GM23338 (cell line): ENCODE measurements around the gene FHAD1. TPM values are rescaled to one million over a fixed set of nuclear protein-coding genes. Genes with fewer than 3 reads are reported as not detected.

Source experiments
- ATAC-seq: fragments of 200-7000 bp; cut with Tn5 transposase; 3 replicates; pipeline ENCODE4 v1.9.1; 2020
- DNase-seq: peaks from one replicate; pipeline ENCODE4 v3.0.0-alpha.2; 2015; ENCODE audit warnings: low spot score
- H2AFZ ChIP-seq: fragments of 200-600 bp; sonication (generic); 2 replicates; pipeline ENCODE4 v1.8.0; 2016; ENCODE audit warnings: antibody characterized with exemption, mild to moderate bottlenecking, moderate library complexity
- H3F3A ChIP-seq: fragments of 200-600 bp; sonication (generic); replicated peaks from 2 replicates; pipeline ENCODE4 v1.8.0; 2017; ENCODE audit warnings: antibody characterized with exemption, mixed run types, low read depth
- H3K27ac ChIP-seq: fragments of 200-600 bp; sonication (generic); 2 replicates; pipeline ENCODE4 v1.6.1; 2016; ENCODE audit warnings: low read depth
- H3K27me3 ChIP-seq: fragments of 200-600 bp; sonication (generic); 2 replicates; pipeline ENCODE4 v1.8.0; 2016; ENCODE audit warnings: mild to moderate bottlenecking, mixed run types, moderate library complexity; ENCODE audit not compliant: insufficient read depth
- H3K36me3 ChIP-seq: fragments of 200-600 bp; sonication (generic); 2 replicates; pipeline ENCODE4 v1.8.0; 2016; ENCODE audit warnings: mild to moderate bottlenecking; ENCODE audit not compliant: insufficient read depth
- H3K4me1 ChIP-seq: fragments of 200-600 bp; sonication (generic); 2 replicates; pipeline ENCODE4 v1.8.0; 2016; ENCODE audit warnings: mild to moderate bottlenecking, moderate library complexity; ENCODE audit not compliant: insufficient read depth
- H3K4me2 ChIP-seq: fragments of 200-600 bp; sonication (generic); 2 replicates; pipeline ENCODE4 v1.7.1; 2017; ENCODE audit warnings: mixed run types
- H3K4me3 ChIP-seq: fragments of 200-600 bp; sonication (generic); 2 replicates; pipeline ENCODE4 v1.6.1; 2016; ENCODE audit warnings: mixed run types
- H3K79me2 ChIP-seq: fragments of 200-600 bp; sonication (generic); replicated peaks from 2 replicates; pipeline ENCODE4 v1.8.0; 2017; ENCODE audit warnings: mild to moderate bottlenecking; ENCODE audit not compliant: insufficient read depth
- H3K9me2 ChIP-seq: fragments of 200-600 bp; sonication (generic); 2 replicates; pipeline ENCODE4 v1.8.0; 2017; ENCODE audit not compliant: insufficient read depth
- H4K20me1 ChIP-seq: fragments of 200-600 bp; sonication (generic); replicated peaks from 2 replicates; pipeline ENCODE4 v1.8.0; 2017; ENCODE audit warnings: mild to moderate bottlenecking; ENCODE audit not compliant: insufficient read depth
- H3K27ac Mint-ChIP-seq: 2 replicates; pipeline ENCODE4 v1.8.0; 2020; ENCODE audit warnings: inconsistent platforms, mild to moderate bottlenecking, moderate library complexity, mixed read lengths
- H3K27me3 Mint-ChIP-seq: 3 replicates; pipeline ENCODE4 v1.8.0; 2022; ENCODE audit warnings: low read depth, mild to moderate bottlenecking, moderate library complexity, mixed read lengths, inconsistent platforms; ENCODE audit not compliant: insufficient read depth, poor library complexity
- H3K36me3 Mint-ChIP-seq: 3 replicates; pipeline ENCODE4 v1.8.0; 2021; ENCODE audit warnings: low read depth, mild to moderate bottlenecking, inconsistent platforms, moderate library complexity, mixed read lengths
- H3K4me1 Mint-ChIP-seq: 3 replicates; pipeline ENCODE4 v1.8.0; 2020; ENCODE audit warnings: mild to moderate bottlenecking, inconsistent platforms, mixed read lengths
- H3K4me3 Mint-ChIP-seq: 3 replicates; pipeline ENCODE4 v1.8.0; 2021; ENCODE audit warnings: moderate library complexity, mild to moderate bottlenecking, inconsistent platforms, mixed read lengths
- H3K9me3 Mint-ChIP-seq: 3 replicates; pipeline ENCODE4 v1.8.0; 2020; ENCODE audit warnings: moderate library complexity, mild to moderate bottlenecking, inconsistent platforms, mixed read lengths
- CREB1 ChIP-seq: fragments of 250-450 bp; sonication (Bioruptor Pico); IDR thresholded peaks from 2 replicates; pipeline ENCODE4 v1.5.0; 2020; ENCODE audit warnings: low read depth, mild to moderate bottlenecking, moderate library complexity
- EZH2phosphoT487 ChIP-seq: fragments of 200-600 bp; sonication (generic); IDR thresholded peaks from one replicate; pipeline ENCODE4 v1.8.1; 2018; ENCODE audit warnings: antibody characterized with exemption; ENCODE audit not compliant: unreplicated experiment
- NANOG ChIP-seq: IDR thresholded peaks from 2 replicates; pipeline ENCODE4 v1.6.1; 2016; ENCODE audit warnings: antibody characterized with exemption, borderline replicate concordance
- POLR2AphosphoS5 ChIP-seq: IDR thresholded peaks from 2 replicates; pipeline ENCODE4 v1.6.1; 2016; ENCODE audit warnings: antibody characterized with exemption, low read depth
- STAT1 ChIP-seq: IDR thresholded peaks from one replicate; pipeline ENCODE4 v1.6.1; 2016; ENCODE audit warnings: antibody characterized with exemption; ENCODE audit not compliant: unreplicated experiment
- ZNF114 ChIP-seq: fragments of 250-450 bp; sonication (Bioruptor Pico); IDR thresholded peaks from 2 replicates; pipeline ENCODE4 v1.5.0; 2020; ENCODE audit warnings: mild to moderate bottlenecking, moderate library complexity
- ZNF331 ChIP-seq: fragments of 250-450 bp; sonication (Bioruptor Pico); IDR thresholded peaks from 2 replicates; pipeline ENCODE4 v1.5.0; 2020; ENCODE audit warnings: low read depth, mild to moderate bottlenecking, moderate library complexity
- polyA plus RNA-seq: library from polyadenylated mRNA; unstranded; fragments of >200 nt; fragmentation: Nextera tagmentation; extraction: Ambion mirVana; gene quantifications from 2 replicates; pipeline ENCODE4 v1.2.1, GENCODE V29; 2016
- total RNA-seq: library from RNA; depleted of rRNA; stranded (reverse); fragments of >200 nt; shearing (Covaris generic); gene quantifications from 2 replicates; pipeline ENCODE4 v1.2.3, GENCODE V29; 2014
- TF ChIP-seq, protein P1 (sequence below), 2 experiments: fragments of 200-600 bp in 1 of 2; sonication (generic) in 1 of 2; conservative IDR thresholded peaks; 2 replicates each; pipeline versions ENCODE4 v1.5.1 to v1.6.1; 2016 to 2017; ENCODE audit warnings: antibody characterized with exemption in 2 of 2, low read depth in 2 of 2, mild to moderate bottlenecking in 2 of 2, moderate library complexity in 1 of 2
- TF ChIP-seq, protein P2 (sequence below): IDR thresholded peaks from 2 replicates; pipeline ENCODE4 v1.6.1; 2016; ENCODE audit warnings: antibody characterized with exemption
- TF ChIP-seq, protein P3 (sequence below): IDR thresholded peaks from one replicate; pipeline ENCODE4 v1.6.1; 2018; ENCODE audit warnings: antibody characterized with exemption; ENCODE audit not compliant: unreplicated experiment

FHAD1 gene
- total and polyA plus RNA-seq, 2 experiments from 2014 or later: 1.8 to 3.3 TPM

DNA sequence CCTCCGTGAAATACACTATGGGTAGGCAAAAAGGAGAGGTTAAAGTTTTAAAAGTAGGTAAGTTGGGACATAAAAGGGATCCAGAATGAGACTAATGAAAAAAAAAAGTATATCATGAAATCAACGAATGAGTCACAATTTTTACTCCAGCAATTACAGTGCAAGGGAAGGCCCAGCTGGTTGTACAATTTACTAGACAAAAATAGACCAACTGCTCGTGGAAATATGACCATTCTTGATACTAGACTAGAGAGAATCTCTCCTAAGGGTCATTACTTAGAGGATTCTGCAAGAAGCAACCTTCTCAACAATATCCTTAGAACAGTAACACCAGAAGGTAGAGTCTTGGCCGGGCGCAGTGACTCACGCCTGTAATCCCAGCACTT is 107.5 kb downstream of the FHAD1 start:
- Histone ChIP-seq H2AFZ (no peak overlapping the region), H3K36me3 (no peaks in the 10 kb centered on the region), H3K4me1 (no peaks in the 10 kb centered on the region), H3K27ac (no peak overlapping the region), H3F3A (no peaks in the 10 kb centered on the region), H3K79me2 (no peaks in the 10 kb centered on the region), H3K27me3 (no peaks in the 10 kb centered on the region), H4K20me1 (no peaks in the 10 kb centered on the region), H3K4me3 (no peak overlapping the region), H3K4me2 (no peak overlapping the region), H3K9me2 (no peaks in the 10 kb centered on the region)
- Mint-ChIP-seq H3K4me1 (0 out of 3 replicates have a peak, but pooled peaks cover 4% of the 10 kb centered on the region), H3K4me3 (no peak overlapping the region), H3K9me3 (no peaks in the 10 kb centered on the region), H3K36me3 (no peaks in the 10 kb centered on the region), H3K27ac (no peak overlapping the region), H3K27me3 (peaks cover 5% of the 10 kb centered on the region)
- TF ChIP-seq NANOG: no peak
- no peak for TF ChIP-seq ZNF114 (CRISPR knock-in tag)
- TF ChIP-seq STAT1: no peak
- DNase-seq (no peak), ATAC-seq (no peak)

DNA sequence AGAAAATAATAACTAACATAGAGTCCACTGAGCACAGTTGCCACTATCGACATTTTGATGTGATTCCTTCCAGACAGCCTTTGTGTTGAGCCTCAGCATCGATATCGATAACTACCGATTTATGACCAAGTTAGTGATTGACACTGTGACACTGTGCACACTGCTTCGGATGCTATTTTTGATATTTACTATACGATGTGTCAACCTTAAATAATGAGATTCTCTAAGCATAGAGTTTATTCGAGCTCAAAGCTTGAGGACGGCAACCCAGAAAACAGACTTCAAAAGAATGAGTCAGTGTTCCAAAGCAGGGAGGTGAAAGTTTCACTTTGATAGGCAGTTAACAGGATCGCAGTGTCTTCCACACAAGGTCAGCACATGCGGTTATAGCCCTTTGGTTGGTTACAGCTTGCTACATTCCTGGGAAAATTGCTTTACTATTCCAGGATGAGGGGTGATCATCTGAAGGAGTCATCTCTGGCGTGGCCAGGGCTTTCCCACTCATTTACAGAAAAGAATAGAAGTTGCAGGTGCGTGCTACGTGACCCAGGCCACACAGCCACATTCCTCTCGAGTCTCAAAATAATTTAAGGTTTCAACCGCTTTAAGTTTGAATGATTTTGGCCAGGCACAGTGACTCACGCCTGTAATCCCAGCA is 109.1 kb downstream of the FHAD1 start:
- no peaks in the 10 kb centered on the region for H3K79me2 ChIP-seq
- no peak overlapping the region for H2AFZ ChIP-seq
- H4K20me1 ChIP-seq: no peaks in the 10 kb centered on the region
- no peaks in the 10 kb centered on the region for H3K9me2 ChIP-seq
- no peak overlapping the region for H3K4me3 ChIP-seq
- no peak overlapping the region for H3K4me2 ChIP-seq
- ATAC-seq (no peak), DNase-seq (no peak)
- H3K4me3 Mint-ChIP-seq: no peak overlapping the region
- peaks cover 2% of the 10 kb centered on the region for H3K27me3 Mint-ChIP-seq
- no peaks in the 10 kb centered on the region for H3K9me3 Mint-ChIP-seq
- no peaks in the 10 kb centered on the region for H3K27me3 ChIP-seq
- no peak overlapping the region for H3K27ac ChIP-seq
- no peaks in the 10 kb centered on the region for H3K36me3 Mint-ChIP-seq
- H3K27ac Mint-ChIP-seq: no peak overlapping the region
- H3K4me1 ChIP-seq: no peaks in the 10 kb centered on the region
- 0 out of 3 replicates have a peak, but pooled peaks cover 4% of the 10 kb centered on the region for H3K4me1 Mint-ChIP-seq
- no peaks in the 10 kb centered on the region for H3F3A ChIP-seq
- H3K36me3 ChIP-seq: no peaks in the 10 kb centered on the region
- TF ChIP-seq, protein P1, sequence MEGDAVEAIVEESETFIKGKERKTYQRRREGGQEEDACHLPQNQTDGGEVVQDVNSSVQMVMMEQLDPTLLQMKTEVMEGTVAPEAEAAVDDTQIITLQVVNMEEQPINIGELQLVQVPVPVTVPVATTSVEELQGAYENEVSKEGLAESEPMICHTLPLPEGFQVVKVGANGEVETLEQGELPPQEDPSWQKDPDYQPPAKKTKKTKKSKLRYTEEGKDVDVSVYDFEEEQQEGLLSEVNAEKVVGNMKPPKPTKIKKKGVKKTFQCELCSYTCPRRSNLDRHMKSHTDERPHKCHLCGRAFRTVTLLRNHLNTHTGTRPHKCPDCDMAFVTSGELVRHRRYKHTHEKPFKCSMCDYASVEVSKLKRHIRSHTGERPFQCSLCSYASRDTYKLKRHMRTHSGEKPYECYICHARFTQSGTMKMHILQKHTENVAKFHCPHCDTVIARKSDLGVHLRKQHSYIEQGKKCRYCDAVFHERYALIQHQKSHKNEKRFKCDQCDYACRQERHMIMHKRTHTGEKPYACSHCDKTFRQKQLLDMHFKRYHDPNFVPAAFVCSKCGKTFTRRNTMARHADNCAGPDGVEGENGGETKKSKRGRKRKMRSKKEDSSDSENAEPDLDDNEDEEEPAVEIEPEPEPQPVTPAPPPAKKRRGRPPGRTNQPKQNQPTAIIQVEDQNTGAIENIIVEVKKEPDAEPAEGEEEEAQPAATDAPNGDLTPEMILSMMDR (conservative IDR thresholded peaks at IDR 0.05; ENCODE audit: low read depth in 2 of 2): no peak
- no peak for TF ChIP-seq EZH2phosphoT487
- TF ChIP-seq, protein P2, sequence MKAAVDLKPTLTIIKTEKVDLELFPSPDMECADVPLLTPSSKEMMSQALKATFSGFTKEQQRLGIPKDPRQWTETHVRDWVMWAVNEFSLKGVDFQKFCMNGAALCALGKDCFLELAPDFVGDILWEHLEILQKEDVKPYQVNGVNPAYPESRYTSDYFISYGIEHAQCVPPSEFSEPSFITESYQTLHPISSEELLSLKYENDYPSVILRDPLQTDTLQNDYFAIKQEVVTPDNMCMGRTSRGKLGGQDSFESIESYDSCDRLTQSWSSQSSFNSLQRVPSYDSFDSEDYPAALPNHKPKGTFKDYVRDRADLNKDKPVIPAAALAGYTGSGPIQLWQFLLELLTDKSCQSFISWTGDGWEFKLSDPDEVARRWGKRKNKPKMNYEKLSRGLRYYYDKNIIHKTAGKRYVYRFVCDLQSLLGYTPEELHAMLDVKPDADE: no peak
- TF ChIP-seq, protein P3, sequence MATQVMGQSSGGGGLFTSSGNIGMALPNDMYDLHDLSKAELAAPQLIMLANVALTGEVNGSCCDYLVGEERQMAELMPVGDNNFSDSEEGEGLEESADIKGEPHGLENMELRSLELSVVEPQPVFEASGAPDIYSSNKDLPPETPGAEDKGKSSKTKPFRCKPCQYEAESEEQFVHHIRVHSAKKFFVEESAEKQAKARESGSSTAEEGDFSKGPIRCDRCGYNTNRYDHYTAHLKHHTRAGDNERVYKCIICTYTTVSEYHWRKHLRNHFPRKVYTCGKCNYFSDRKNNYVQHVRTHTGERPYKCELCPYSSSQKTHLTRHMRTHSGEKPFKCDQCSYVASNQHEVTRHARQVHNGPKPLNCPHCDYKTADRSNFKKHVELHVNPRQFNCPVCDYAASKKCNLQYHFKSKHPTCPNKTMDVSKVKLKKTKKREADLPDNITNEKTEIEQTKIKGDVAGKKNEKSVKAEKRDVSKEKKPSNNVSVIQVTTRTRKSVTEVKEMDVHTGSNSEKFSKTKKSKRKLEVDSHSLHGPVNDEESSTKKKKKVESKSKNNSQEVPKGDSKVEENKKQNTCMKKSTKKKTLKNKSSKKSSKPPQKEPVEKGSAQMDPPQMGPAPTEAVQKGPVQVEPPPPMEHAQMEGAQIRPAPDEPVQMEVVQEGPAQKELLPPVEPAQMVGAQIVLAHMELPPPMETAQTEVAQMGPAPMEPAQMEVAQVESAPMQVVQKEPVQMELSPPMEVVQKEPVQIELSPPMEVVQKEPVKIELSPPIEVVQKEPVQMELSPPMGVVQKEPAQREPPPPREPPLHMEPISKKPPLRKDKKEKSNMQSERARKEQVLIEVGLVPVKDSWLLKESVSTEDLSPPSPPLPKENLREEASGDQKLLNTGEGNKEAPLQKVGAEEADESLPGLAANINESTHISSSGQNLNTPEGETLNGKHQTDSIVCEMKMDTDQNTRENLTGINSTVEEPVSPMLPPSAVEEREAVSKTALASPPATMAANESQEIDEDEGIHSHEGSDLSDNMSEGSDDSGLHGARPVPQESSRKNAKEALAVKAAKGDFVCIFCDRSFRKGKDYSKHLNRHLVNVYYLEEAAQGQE: no peak
- no peak for TF ChIP-seq STAT1
- TF ChIP-seq NANOG: no peak
- no peak for TF ChIP-seq POLR2AphosphoS5
- TF ChIP-seq CREB1 (CRISPR knock-in tag): no peak
- TF ChIP-seq ZNF331 (CRISPR knock-in tag): no peak
